DOHH2 (cell line): ENCODE data around the gene TTF1.

Source experiments
- H3F3A ChIP-seq: fragments of 200-600 bp; sonication (generic), shearing (Covaris generic); 2 replicates; pipeline ENCODE4 v1.6.0; 2016; ENCODE audit warnings: antibody characterized with exemption, mild to moderate bottlenecking; ENCODE audit not compliant: control insufficient read depth, insufficient read depth
- H3K27ac ChIP-seq: fragments of 200-600 bp; sonication (generic); 2 replicates; pipeline ENCODE4 v1.5.1; 2014; ENCODE audit warnings: low read depth, mild to moderate bottlenecking, low read length, moderate library complexity
- H3K27me3 ChIP-seq: fragments of 200-600 bp; sonication (generic); 2 replicates; pipeline ENCODE4 v1.6.1; 2014; ENCODE audit warnings: mild to moderate bottlenecking, low read length, mixed read lengths; ENCODE audit not compliant: control insufficient read depth
- H3K36me3 ChIP-seq: fragments of 200-600 bp; sonication (generic); 2 replicates; pipeline ENCODE4 v1.6.1; 2014; ENCODE audit warnings: mild to moderate bottlenecking, low read length, moderate library complexity, mixed read lengths; ENCODE audit not compliant: control insufficient read depth
- H3K4me1 ChIP-seq: fragments of 200-600 bp; sonication (generic); 2 replicates; pipeline ENCODE4 v1.6.1; 2014; ENCODE audit warnings: mild to moderate bottlenecking, low read length, mixed read lengths; ENCODE audit not compliant: control insufficient read depth
- H3K4me2 ChIP-seq: fragments of 200-600 bp; sonication (generic); 2 replicates; pipeline ENCODE4 v1.6.0; 2014; ENCODE audit warnings: mild to moderate bottlenecking, low read length, moderate library complexity
- H3K4me3 ChIP-seq: fragments of 200-600 bp; sonication (generic); 2 replicates; pipeline ENCODE4 v1.5.1; 2014; ENCODE audit warnings: mild to moderate bottlenecking, low read length, mixed read lengths
- H3K79me2 ChIP-seq: fragments of 200-600 bp; sonication (generic); 2 replicates; pipeline ENCODE4 v1.6.1; 2014; ENCODE audit warnings: mild to moderate bottlenecking, low read length, mixed read lengths; ENCODE audit not compliant: control insufficient read depth
- H3K9me2 ChIP-seq: fragments of 200-600 bp; sonication (generic); replicated peaks from 2 replicates; pipeline ENCODE4 v1.6.1; 2014; ENCODE audit warnings: mild to moderate bottlenecking, low read length, mixed read lengths; ENCODE audit not compliant: control insufficient read depth
- H3K9me3 ChIP-seq: fragments of 200-600 bp; sonication (generic); 2 replicates; pipeline ENCODE4 v1.6.1; 2014; ENCODE audit warnings: antibody characterized with exemption, low read length, mixed read lengths; ENCODE audit not compliant: control insufficient read depth, insufficient read depth
- H4K20me1 ChIP-seq: fragments of 200-600 bp; sonication (generic); 2 replicates; pipeline ENCODE4 v1.6.0; 2014; ENCODE audit warnings: low read depth, mild to moderate bottlenecking, antibody characterized with exemption, low read length, moderate library complexity; ENCODE audit not compliant: control insufficient read depth, insufficient read depth
- CTCF ChIP-seq: fragments of 200-600 bp; sonication (generic); IDR thresholded peaks from one replicate; pipeline ENCODE4 v1.5.1; 2014; ENCODE audit warnings: antibody characterized with exemption, mild to moderate bottlenecking, low read depth, low read length; ENCODE audit not compliant: poor library complexity, severe bottlenecking
- EZH2phosphoT487 ChIP-seq: fragments of 200-600 bp; sonication (generic); IDR thresholded peaks from 2 replicates; pipeline ENCODE4 v1.6.1; 2017; ENCODE audit warnings: borderline replicate concordance, mild to moderate bottlenecking, antibody characterized with exemption, low read length, moderate library complexity, mixed read lengths

TTF1 gene

GRCh38 chr9:132346177-132346576 is 60.5 kb downstream of the TTF1 start:
- H3K27me3 ChIP-seq, result no peaks in the 10 kb centered on the region
- no peak overlapping the region for H3K4me3 ChIP-seq
- H3F3A ChIP-seq, result peaks cover 5% of the 10 kb centered on the region; the same call in 1 of the 2 replicates
- H3K27ac ChIP-seq, result no peak overlapping the region
- no peaks in the 10 kb centered on the region for H3K9me2 ChIP-seq
- H4K20me1 ChIP-seq, result peaks cover 4% of the 10 kb centered on the region; the same call in 1 of the 2 replicates
- H3K79me2 ChIP-seq, result peaks cover 56% of the 10 kb centered on the region
- TF ChIP-seq CTCF, result no peak
- TF ChIP-seq EZH2phosphoT487, result no peak
- peaks cover 99% of the 10 kb centered on the region for H3K36me3 ChIP-seq
- H3K4me1 ChIP-seq, result peaks cover 26% of the 10 kb centered on the region
- no peak overlapping the region for H3K4me2 ChIP-seq
- no peaks in the 10 kb centered on the region for H3K9me3 ChIP-seq

GRCh38 chr9:132341177-132341840 is 65.3 kb downstream of the TTF1 start:
- peaks cover 16% of the 10 kb centered on the region for H3K79me2 ChIP-seq
- H3K4me2 ChIP-seq, result no peak overlapping the region
- H3K4me3 ChIP-seq, result no peak overlapping the region
- H3K27ac ChIP-seq, result no peak overlapping the region
- no peaks in the 10 kb centered on the region for H3K27me3 ChIP-seq
- no peaks in the 10 kb centered on the region for H3K9me2 ChIP-seq
- peaks cover 92% of the 10 kb centered on the region for H3K36me3 ChIP-seq
- H3F3A ChIP-seq, result no peaks in the 10 kb centered on the region; the same call in 1 of the 2 replicates
- H4K20me1 ChIP-seq, result no peaks in the 10 kb centered on the region
- no peaks in the 10 kb centered on the region for H3K9me3 ChIP-seq
- no peaks in the 10 kb centered on the region for H3K4me1 ChIP-seq
- TF ChIP-seq CTCF (no peak), EZH2phosphoT487 (no peak)

GRCh38 chr9:132334364-132334763 is 72.3 kb downstream of the TTF1 start:
- TF ChIP-seq CTCF (no peak), EZH2phosphoT487 (no peak)
- Histone ChIP-seq H3K27me3 (no peaks in the 10 kb centered on the region), H3K9me2 (no peaks in the 10 kb centered on the region), H3F3A (0 out of 2 replicates have a peak, but pooled peaks cover 2% of the 10 kb centered on the region), H3K4me2 (no peak overlapping the region), H3K79me2 (peaks cover 13% of the 10 kb centered on the region), H4K20me1 (no peaks in the 10 kb centered on the region), H3K4me3 (no peak overlapping the region), H3K27ac (no peak overlapping the region), H3K4me1 (no peaks in the 10 kb centered on the region), H3K9me3 (no peaks in the 10 kb centered on the region), H3K36me3 (peaks cover 90% of the 10 kb centered on the region)
